HG02571 (cell line): Measurements from ENCODE around the gene ELOF1.

ENCODE experiments used
- ATAC-seq: cut with Tn5 transposase; IDR thresholded peaks from one replicate; pipeline ENCODE4 v1.9.1; 2021; ENCODE audit warnings: mild to moderate bottlenecking, moderate library complexity; ENCODE audit not compliant: unreplicated experiment

The ELOF1 gene

GRCh38 chr19:11538232-11539036, 20.6 kb downstream of the ELOF1 start, which contains the start of gene CNN1:
Gene CNN1 (plus strand): TSS chr19:11538851. CDS start chr19:11538928, 77 bp downstream.
- ATAC-seq = no peak

- ATAC-seq = no peak
These were observed 23.0 kb downstream of the ELOF1 start for GRCh38 chr19:11535792-11536595.

- no peak for ATAC-seq
These were observed 24.1 kb downstream of the ELOF1 start for GRCh38 chr19:11534948-11535347.

- no peak for ATAC-seq
These were observed 24.5 kb downstream of the ELOF1 start for GRCh38 chr19:11534538-11534937.

GRCh38 chr19:11530432-11530831, 28.6 kb downstream of the ELOF1 start:
- ATAC-seq = no peak

GRCh38 chr19:11528551-11529341, 30.3 kb downstream of the ELOF1 start, which contains the start of gene ECSIT:
Gene ECSIT (minus strand): TSS chr19:11529134. CDS start chr19:11519170, 9,964 bp downstream.
- ATAC-seq = peak; percentile 96

GRCh38 chr19:11519138-11519537, 39.9 kb downstream of the ELOF1 start:
- ATAC-seq = no peak

- no peak for ATAC-seq
These were observed 45.1 kb downstream of the ELOF1 start for GRCh38 chr19:11513946-11514345.

GRCh38 chr19:11510444-11510843, 48.6 kb downstream of the ELOF1 start:
- no peak for ATAC-seq

GRCh38 chr19:11507370-11508078, 51.5 kb downstream of the ELOF1 start:
- ATAC-seq = no peak

- no peak for ATAC-seq
These were observed 52.1 kb downstream of the ELOF1 start for GRCh38 chr19:11506967-11507366.

GRCh38 chr19:11506101-11506555, 52.9 kb downstream of the ELOF1 start:
- ATAC-seq = peak; percentile 23

- peak; percentile 60 for ATAC-seq
These were observed 53.4 kb downstream of the ELOF1 start, which contains the start of gene ZNF653 for GRCh38 chr19:11505504-11506100. Gene ZNF653 (minus strand): TSS chr19:11505839. CDS start chr19:11505786, 53 bp downstream.

GRCh38 chr19:11505032-11505503, 54.0 kb downstream of the ELOF1 start:
- peak; percentile 81 for ATAC-seq

GRCh38 chr19:11504502-11505031, 54.5 kb downstream of the ELOF1 start:
- no peak for ATAC-seq
